Activated naive CD4-positive, alpha-beta T cell treated with anti-CD3 and anti-CD28 coated beads, Interleukin-2, amount 10 ng/mL, durations not matched to agents 7 days and 5 days (primary cell): ENCODE measurements around the gene TMEM178B.
"Not testable (repeated sequence)": the region's sequence is repeated elsewhere in the genome, so short reads cannot be mapped to it uniquely, and the experiment has no call there.

Experiments used
- CTCF ChIA-PET: fragments of 350-600 bp; sonication (Branson Sonifier 250); formaldehyde crosslinking; loops from one replicate; lab custom pipeline; 2021; ENCODE audit warnings: antibody characterized with exemption; lab: Charles Lee
- DNase-seq: peaks from one replicate; pipeline ENCODE4 v3.0.0-alpha.2; 2020
- H3K27ac Mint-ChIP-seq: one replicate; pipeline ENCODE4 v1.8.0; 2021; ENCODE audit warnings: mild to moderate bottlenecking, moderate library complexity, mixed read lengths
- H3K27me3 Mint-ChIP-seq: one replicate; pipeline ENCODE4 v1.8.0; 2021; ENCODE audit warnings: mild to moderate bottlenecking, mixed read lengths
- H3K36me3 Mint-ChIP-seq: one replicate; pipeline ENCODE4 v1.8.0; 2021; ENCODE audit warnings: mixed read lengths
- H3K4me1 Mint-ChIP-seq: one replicate; pipeline ENCODE4 v1.8.0; 2021; ENCODE audit warnings: mixed read lengths
- H3K4me3 Mint-ChIP-seq: one replicate; pipeline ENCODE4 v1.8.0; 2021; ENCODE audit warnings: mild to moderate bottlenecking, moderate library complexity, mixed read lengths
- H3K9me3 Mint-ChIP-seq: one replicate; pipeline ENCODE4 v1.8.0; 2021; ENCODE audit warnings: mixed read lengths

Gene TMEM178B

GRCh38 chr7:141360803-141361202 lies 286.9 kb downstream of the TMEM178B start:
- no peak overlapping the region for H3K27ac Mint-ChIP-seq
- no peaks in the 10 kb centered on the region for H3K4me1 Mint-ChIP-seq
- H3K27me3 Mint-ChIP-seq: no peaks in the 10 kb centered on the region
- no peaks in the 10 kb centered on the region for H3K9me3 Mint-ChIP-seq
- no peak for DNase-seq
- H3K36me3 Mint-ChIP-seq: no peaks in the 10 kb centered on the region
- no peak overlapping the region for H3K4me3 Mint-ChIP-seq
- CTCF ChIA-PET: no interaction called here

DNA sequence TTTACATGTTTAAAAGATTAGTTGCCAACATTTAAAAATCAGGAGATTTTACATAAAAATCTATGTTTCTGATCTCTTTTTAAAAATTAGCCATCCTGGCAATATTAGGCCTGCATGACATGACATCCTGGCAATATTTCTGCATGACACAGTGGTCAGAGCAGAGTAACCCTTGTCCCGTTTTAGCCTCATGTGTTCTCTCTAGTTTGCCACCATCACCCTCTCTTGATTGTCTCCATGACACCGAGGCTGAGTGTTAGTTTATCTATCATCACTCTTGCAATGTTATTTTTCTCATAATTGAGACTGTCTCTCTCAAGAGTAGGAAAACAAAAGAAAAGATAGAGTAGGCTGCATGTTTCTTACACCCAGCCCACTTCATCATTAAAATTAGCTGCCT lies 287.6 kb downstream of the TMEM178B start:
- Mint-ChIP-seq H3K4me1 (no peaks in the 10 kb centered on the region), H3K4me3 (no peak overlapping the region), H3K9me3 (no peaks in the 10 kb centered on the region), H3K27me3 (no peaks in the 10 kb centered on the region), H3K36me3 (no peaks in the 10 kb centered on the region), H3K27ac (no peak overlapping the region)
- CTCF ChIA-PET: no interaction called here
- no peak for DNase-seq

DNA sequence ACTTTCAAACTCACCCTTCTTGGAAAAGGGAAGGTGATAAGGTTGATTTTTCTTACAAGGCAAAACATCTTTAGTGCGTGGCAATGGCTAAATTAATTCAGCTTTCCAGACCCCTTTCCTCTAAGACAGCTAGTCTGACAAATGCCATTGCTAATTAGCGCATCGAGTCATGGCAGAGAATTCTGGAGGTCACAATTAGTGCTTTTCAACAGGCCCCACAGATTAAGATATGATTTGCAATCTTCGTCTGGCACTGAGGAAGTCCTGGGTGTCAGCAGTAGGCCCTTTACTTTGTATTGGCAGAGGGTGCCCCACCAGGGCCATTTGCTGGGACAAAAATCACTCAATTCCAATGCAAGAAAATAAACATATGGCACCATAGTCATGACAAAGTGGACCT lies 288.1 kb downstream of the TMEM178B start:
- no peak overlapping the region for H3K27ac Mint-ChIP-seq
- CTCF ChIA-PET: no interaction called here
- H3K36me3 Mint-ChIP-seq: no peaks in the 10 kb centered on the region
- no peaks in the 10 kb centered on the region for H3K4me1 Mint-ChIP-seq
- no peak overlapping the region for H3K4me3 Mint-ChIP-seq
- no peaks in the 10 kb centered on the region for H3K9me3 Mint-ChIP-seq
- H3K27me3 Mint-ChIP-seq: no peaks in the 10 kb centered on the region
- no peak for DNase-seq

DNA sequence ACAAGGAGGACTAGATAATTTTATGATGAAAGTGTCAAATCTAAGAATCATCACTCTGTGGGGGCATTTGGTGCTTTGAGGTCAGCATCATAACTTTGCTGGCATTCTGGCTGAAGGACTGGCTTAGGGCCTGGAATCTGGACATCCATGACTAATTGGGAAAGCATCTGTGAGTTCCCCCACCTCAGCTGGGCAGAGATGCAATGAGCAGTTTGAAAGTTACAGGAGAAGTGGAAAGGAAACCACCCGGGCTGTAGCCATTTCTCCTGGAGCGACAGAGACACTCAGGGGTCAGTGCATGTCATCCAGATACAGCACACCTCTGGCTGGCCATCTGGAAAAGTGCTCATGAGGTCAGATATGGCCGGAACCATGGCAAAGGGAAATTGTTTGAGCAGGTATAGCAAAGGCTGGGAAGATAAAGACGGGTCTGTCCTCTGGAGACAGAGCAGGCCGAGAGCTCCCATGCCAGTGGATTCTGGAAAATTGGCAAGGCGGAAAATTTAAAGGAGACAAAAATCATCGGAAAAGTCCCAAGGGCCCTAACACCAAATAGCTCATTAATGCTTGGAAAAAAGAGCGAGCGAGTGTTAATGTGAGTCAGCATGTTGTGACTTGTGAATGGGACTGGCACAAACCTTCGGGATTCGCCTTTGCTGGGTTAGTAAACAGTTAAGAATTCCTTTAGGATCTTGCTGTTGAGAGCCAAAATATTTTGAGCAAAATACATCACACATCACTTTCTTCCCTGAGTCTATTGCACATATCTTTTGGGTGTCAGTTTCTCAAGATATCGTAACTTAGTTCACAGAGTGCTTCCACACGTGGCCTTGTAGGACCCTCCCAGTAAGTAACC lies 288.9 kb downstream of the TMEM178B start:
- CTCF ChIA-PET: no interaction called here
- Mint-ChIP-seq H3K36me3 (no peaks in the 10 kb centered on the region), H3K4me3 (no peak overlapping the region), H3K27ac (no peak overlapping the region), H3K9me3 (no peaks in the 10 kb centered on the region), H3K27me3 (no peaks in the 10 kb centered on the region), H3K4me1 (no peaks in the 10 kb centered on the region)
- no peak for DNase-seq

DNA sequence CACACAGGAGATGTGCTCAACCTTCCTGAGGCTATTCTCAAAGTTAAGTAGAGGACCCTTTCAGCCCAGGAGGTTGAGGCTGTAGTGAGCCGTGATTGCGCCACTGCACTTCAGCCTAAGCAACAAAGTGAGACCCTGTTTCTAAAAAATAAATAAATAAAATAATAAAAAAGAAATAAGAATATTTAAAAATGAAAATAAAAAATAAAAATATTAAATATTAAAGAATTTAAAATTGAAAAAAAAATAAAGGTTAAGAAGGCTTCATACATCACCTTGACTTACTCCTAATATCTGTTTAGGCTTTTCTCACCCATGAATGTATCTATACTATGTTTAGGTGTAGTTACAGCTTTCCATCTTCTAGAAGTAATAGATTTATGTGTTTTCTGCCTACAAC lies 289.9 kb downstream of the TMEM178B start:
- CTCF ChIA-PET: no interaction called here
- DNase-seq: no peak
- Mint-ChIP-seq H3K27me3 (no peaks in the 10 kb centered on the region), H3K9me3 (no peaks in the 10 kb centered on the region), H3K4me1 (no peaks in the 10 kb centered on the region), H3K27ac (no peak overlapping the region), H3K36me3 (no peaks in the 10 kb centered on the region), H3K4me3 (no peak overlapping the region)

DNA sequence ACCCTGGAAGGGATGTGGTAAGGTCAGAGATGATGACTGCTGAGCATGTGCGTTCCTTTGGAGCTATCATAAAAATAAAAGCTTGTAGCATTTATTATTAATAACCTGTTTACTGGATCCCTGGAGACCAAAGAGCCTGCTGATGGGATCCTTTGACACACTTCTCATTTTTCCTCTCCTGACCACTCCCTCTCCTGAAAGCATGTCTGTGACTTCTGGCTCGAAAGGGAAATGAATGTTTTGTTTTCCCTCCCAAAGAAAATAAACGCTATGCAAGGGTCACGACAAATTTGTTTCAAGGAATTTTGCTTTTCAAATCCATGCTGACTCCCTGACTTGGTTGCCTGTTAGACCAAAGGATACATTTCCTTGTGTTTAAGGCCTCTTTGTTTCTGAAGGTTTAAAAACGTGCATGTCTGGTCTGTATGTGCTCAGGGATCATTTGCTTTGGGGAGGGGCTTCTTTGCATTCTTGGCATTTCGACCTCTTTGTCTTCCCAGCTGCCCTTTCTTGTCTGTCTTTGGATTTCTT lies 292.3 kb downstream of the TMEM178B start:
- DNase-seq: no peak
- Mint-ChIP-seq H3K27me3 (no peaks in the 10 kb centered on the region), H3K9me3 (no peaks in the 10 kb centered on the region), H3K27ac (no peak overlapping the region), H3K36me3 (no peaks in the 10 kb centered on the region), H3K4me3 (no peak overlapping the region), H3K4me1 (no peaks in the 10 kb centered on the region)
- CTCF ChIA-PET: no interaction called here

GRCh38 chr7:141369422-141369821 lies 295.6 kb downstream of the TMEM178B start:
- no peak overlapping the region for H3K4me3 Mint-ChIP-seq
- H3K27me3 Mint-ChIP-seq: peaks cover 9% of the 10 kb centered on the region
- no peak overlapping the region for H3K27ac Mint-ChIP-seq
- H3K36me3 Mint-ChIP-seq: no peaks in the 10 kb centered on the region
- no peaks in the 10 kb centered on the region for H3K4me1 Mint-ChIP-seq
- DNase-seq: no peak
- CTCF ChIA-PET: no interaction called here
- H3K9me3 Mint-ChIP-seq: no peaks in the 10 kb centered on the region

GRCh38 chr7:141370178-141370577 lies 296.3 kb downstream of the TMEM178B start:
- no peaks in the 10 kb centered on the region for H3K4me1 Mint-ChIP-seq
- CTCF ChIA-PET: no interaction called here
- H3K36me3 Mint-ChIP-seq: no peaks in the 10 kb centered on the region
- no peak overlapping the region for H3K4me3 Mint-ChIP-seq
- no peak for DNase-seq
- H3K27ac Mint-ChIP-seq: no peak overlapping the region
- H3K27me3 Mint-ChIP-seq: peaks cover 9% of the 10 kb centered on the region
- H3K9me3 Mint-ChIP-seq: no peaks in the 10 kb centered on the region

DNA sequence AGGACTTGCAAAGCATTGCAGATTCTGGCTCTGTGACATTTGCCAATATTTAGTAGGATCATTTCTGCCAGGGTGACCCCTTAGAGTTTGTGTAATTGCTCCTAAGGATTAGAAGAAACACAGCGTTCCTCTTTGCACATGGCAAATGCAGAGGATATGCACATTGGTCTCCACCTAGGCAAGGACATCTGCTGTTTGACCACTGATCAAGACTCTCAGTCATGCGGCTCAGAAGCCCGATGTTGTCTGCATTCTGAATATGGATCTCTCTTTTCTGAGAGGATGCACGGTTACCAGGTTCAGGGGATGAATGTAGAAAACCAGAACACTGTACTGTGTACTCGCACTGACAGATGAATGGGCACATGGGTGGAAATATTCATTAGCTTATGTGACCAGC lies 296.8 kb downstream of the TMEM178B start:
- H3K4me1 Mint-ChIP-seq: no peaks in the 10 kb centered on the region
- CTCF ChIA-PET: no interaction called here
- H3K27me3 Mint-ChIP-seq: peaks cover 9% of the 10 kb centered on the region
- H3K4me3 Mint-ChIP-seq: no peak overlapping the region
- no peak for DNase-seq
- H3K9me3 Mint-ChIP-seq: no peaks in the 10 kb centered on the region
- H3K36me3 Mint-ChIP-seq: no peaks in the 10 kb centered on the region
- no peak overlapping the region for H3K27ac Mint-ChIP-seq

DNA sequence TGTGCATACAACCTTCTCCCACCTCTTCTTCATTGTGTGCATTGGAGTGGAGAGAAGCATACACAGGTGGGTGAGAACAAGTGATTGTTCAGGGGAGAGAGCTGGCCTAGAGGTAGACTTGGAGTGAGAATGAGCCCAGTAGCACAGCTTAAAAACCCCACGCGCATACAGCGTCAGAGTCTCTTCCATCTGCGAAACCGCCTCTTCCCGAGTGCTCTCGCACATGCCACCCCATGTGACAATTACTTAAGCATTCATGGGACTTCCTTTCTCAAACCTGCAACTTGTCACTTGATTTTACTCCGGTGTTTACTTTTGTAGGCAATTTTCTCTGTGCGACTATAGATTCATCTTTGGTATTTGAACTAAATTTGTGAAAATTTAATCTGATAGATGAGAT lies 300.6 kb downstream of the TMEM178B start:
- CTCF ChIA-PET: no interaction called here
- Mint-ChIP-seq H3K27ac (no peak overlapping the region), H3K36me3 (no peaks in the 10 kb centered on the region), H3K4me3 (no peak overlapping the region), H3K27me3 (peaks cover 11% of the 10 kb centered on the region), H3K9me3 (no peaks in the 10 kb centered on the region), H3K4me1 (no peaks in the 10 kb centered on the region)
- DNase-seq: no peak

- Mint-ChIP-seq H3K4me1 (no peaks in the 10 kb centered on the region), H3K4me3 (no peak overlapping the region), H3K36me3 (no peaks in the 10 kb centered on the region), H3K27ac (no peak overlapping the region), H3K9me3 (no peaks in the 10 kb centered on the region), H3K27me3 (peaks cover 11% of the 10 kb centered on the region)
- CTCF ChIA-PET: no interaction called here
- no peak for DNase-seq
Observed at GRCh38 chr7:141375442-141375841, 301.6 kb downstream of the TMEM178B start.

DNA sequence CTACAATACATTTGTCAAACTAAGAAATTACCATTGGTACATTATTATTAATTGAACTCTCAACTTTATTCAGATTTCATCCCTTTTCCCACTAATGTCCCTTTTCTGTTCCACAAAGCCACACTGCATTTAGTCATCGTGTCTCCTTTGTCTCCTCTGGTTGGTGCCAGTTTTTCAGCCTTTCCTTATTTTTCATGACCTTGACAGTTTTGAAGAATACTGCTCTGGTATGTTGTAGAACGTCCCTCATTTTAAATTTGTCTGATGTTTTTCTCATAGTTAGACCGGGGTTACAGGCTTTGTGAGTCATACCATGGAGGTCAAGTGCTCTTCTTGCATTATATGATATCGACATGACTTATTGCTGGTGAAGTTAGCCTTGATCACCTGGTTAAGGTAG lies 304.0 kb downstream of the TMEM178B start:
- no peak for DNase-seq
- no peaks in the 10 kb centered on the region for H3K9me3 Mint-ChIP-seq
- H3K27me3 Mint-ChIP-seq: peaks cover 3% of the 10 kb centered on the region
- H3K4me3 Mint-ChIP-seq: no peak overlapping the region
- no peaks in the 10 kb centered on the region for H3K4me1 Mint-ChIP-seq
- CTCF ChIA-PET: no interaction called here
- no peaks in the 10 kb centered on the region for H3K36me3 Mint-ChIP-seq
- H3K27ac Mint-ChIP-seq: no peak overlapping the region

DNA sequence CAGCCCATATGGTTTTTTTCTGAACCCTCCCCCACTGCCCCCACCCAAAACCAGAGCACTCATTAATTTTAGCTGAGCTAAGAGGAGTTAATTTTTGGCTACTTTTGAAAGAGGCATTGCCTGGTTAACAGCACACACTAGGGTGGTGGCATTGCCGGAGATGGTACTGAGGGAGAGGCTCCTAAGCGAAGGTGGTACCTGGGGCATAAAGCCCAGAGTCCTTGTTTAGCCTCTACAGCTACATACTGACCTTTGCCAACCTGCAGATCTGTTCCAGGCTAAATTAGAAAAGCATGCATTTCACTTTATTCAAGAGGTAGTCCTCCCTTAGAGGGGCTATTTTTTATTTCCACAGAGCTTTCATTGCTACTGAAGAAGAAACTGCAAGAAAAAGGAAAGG lies 304.5 kb downstream of the TMEM178B start:
- Mint-ChIP-seq H3K27me3 (peaks cover 3% of the 10 kb centered on the region), H3K27ac (no peak overlapping the region), H3K36me3 (no peaks in the 10 kb centered on the region), H3K9me3 (no peaks in the 10 kb centered on the region), H3K4me3 (no peak overlapping the region), H3K4me1 (no peaks in the 10 kb centered on the region)
- DNase-seq: no peak
- CTCF ChIA-PET: no interaction called here

- no peaks in the 10 kb centered on the region for H3K36me3 Mint-ChIP-seq
- no peaks in the 10 kb centered on the region for H3K9me3 Mint-ChIP-seq
- no peaks in the 10 kb centered on the region for H3K4me1 Mint-ChIP-seq
- H3K27ac Mint-ChIP-seq: no peak overlapping the region
- peaks cover 3% of the 10 kb centered on the region for H3K27me3 Mint-ChIP-seq
- CTCF ChIA-PET: no interaction called here
- H3K4me3 Mint-ChIP-seq: no peak overlapping the region
- no peak for DNase-seq
Observed at GRCh38 chr7:141381794-141382427, 308.0 kb downstream of the TMEM178B start.

DNA sequence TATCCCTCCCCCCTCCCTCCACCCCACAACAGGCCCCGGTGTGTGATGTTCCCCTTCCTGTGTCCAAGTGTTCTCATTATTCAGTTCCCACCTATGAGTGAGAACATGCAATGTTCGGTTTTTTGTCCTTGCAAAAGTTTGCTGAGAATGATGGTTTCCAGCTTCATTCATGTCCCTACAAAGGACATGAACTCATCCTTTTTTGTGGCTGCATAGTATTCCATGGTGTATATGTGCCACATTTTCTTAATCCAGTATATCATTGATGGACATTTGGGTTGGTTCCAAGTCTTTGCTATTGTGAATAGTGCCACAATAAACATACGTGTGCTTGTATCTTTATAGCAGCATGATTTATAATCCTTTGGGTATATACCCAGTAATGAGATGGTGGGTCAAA lies 309.5 kb downstream of the TMEM178B start:
- H3K9me3 Mint-ChIP-seq, DNase-seq, CTCF ChIA-PET, H3K4me1 Mint-ChIP-seq, H3K36me3 Mint-ChIP-seq, H3K27ac Mint-ChIP-seq, H3K27me3 Mint-ChIP-seq, H3K4me3 Mint-ChIP-seq: not testable (repeated sequence)
